Fibroblast of lung (primary cell): Measurements from ENCODE around the gene MSMB.

Experiments
- CTCF ChIP-seq, 2 donors: IDR thresholded peaks in 1 of 2; conservative IDR thresholded peaks in 1 of 2; 1 replicate in 1 of 2; 2 replicates in 1 of 2; pipeline ENCODE4 v1.5.1; 2011 to 2012; ENCODE audit warnings: low read length in 2 of 2, control low read depth in 1 of 2, inconsistent platforms in 1 of 2, low read depth in 1 of 2, mild to moderate bottlenecking in 1 of 2
- EZH2 ChIP-seq: IDR thresholded peaks from 2 replicates; pipeline ENCODE4 v1.5.1; 2012; ENCODE audit warnings: low read length, control low read depth, mild to moderate bottlenecking; ENCODE audit errors: missing control alignments

GRCh38 chr10:46052057-46052790 lies 6.2 kb upstream of the MSMB start:
- TF ChIP-seq CTCF (conservative IDR thresholded peaks at IDR 0.05 in 1 of 2, IDR thresholded peaks at IDR 0.05 in 1 of 2; ENCODE audit: low read depth in 1 of 2, low read length in 2 of 2) (no peak), EZH2 (no peak)
